Neural progenitor cell (in vitro differentiated cells): ENCODE data around the gene NRP1.

Source experiments
- EZH2phosphoT487 ChIP-seq: fragments of 200-600 bp; sonication (generic); IDR thresholded peaks from 2 replicates; pipeline ENCODE4 v1.6.1; 2017; ENCODE audit warnings: antibody characterized with exemption
- TF ChIP-seq, protein P1 (sequence below): fragments of 200-600 bp; sonication (generic); IDR thresholded peaks from 2 replicates; pipeline ENCODE4 v1.5.1; 2017; ENCODE audit warnings: antibody characterized with exemption, mild to moderate bottlenecking

DNA sequence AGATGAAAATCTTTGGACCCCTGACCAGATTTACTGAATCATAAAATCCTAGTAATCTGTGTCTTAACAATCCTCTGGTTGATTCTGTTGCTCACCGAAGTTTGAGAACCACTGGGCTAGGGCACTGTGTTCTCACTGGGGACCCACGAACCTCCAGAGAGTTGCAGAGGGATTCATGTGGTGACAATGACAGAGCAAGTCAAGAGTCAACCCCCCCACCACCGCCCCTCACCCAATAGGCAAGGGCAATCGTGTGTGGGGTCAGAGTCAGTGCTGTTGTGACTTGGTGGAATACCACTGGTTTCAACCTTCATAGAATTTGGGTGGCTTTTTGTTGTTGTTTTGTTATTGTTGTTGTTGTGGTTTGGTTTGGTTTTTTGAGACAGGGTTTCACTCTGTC lies 23.5 kb upstream of the NRP1 start:
- TF ChIP-seq, protein P1, sequence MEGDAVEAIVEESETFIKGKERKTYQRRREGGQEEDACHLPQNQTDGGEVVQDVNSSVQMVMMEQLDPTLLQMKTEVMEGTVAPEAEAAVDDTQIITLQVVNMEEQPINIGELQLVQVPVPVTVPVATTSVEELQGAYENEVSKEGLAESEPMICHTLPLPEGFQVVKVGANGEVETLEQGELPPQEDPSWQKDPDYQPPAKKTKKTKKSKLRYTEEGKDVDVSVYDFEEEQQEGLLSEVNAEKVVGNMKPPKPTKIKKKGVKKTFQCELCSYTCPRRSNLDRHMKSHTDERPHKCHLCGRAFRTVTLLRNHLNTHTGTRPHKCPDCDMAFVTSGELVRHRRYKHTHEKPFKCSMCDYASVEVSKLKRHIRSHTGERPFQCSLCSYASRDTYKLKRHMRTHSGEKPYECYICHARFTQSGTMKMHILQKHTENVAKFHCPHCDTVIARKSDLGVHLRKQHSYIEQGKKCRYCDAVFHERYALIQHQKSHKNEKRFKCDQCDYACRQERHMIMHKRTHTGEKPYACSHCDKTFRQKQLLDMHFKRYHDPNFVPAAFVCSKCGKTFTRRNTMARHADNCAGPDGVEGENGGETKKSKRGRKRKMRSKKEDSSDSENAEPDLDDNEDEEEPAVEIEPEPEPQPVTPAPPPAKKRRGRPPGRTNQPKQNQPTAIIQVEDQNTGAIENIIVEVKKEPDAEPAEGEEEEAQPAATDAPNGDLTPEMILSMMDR = no peak
- no peak for TF ChIP-seq EZH2phosphoT487
